Measurements from ENCODE around the gene METTL16. TPM values are rescaled to one million over a fixed set of nuclear protein-coding genes. Genes with fewer than 3 reads are reported as not detected.

The METTL16 gene
- total RNA-seq, 1 experiment from 2014 or later: 37.6 TPM

GRCh38 chr17:2392252-2393173, 119.2 kb downstream of the METTL16 start:
- no peaks in the 10 kb centered on the region for H3K27me3 ChIP-seq (ENCODE audit: insufficient read depth, low read length)
- peak overlapping the region; percentile 100 for H3K9ac ChIP-seq (ENCODE audit: low read length)
- ChIA-PET CTCF (interaction anchor here (1.4 to 2.8 kb wide), 3 partner anchors 10 to 23 kb away, joined by 4 to 21 read pairs (median 14); no protein-coding TSS in a partner anchor), RAD21 (ENCODE audit: low non-redundant PET in 1 of 2, low total read pairs in 2 of 2, uncharacterized antibody in 2 of 2, unreplicated experiment in 2 of 2) (interaction anchor here (0.9 to 1.4 kb wide), 4 partner anchors 9 to 56 kb away, joined by 3 to 4 read pairs (median 3); partner anchors contain the start of gene TSR1 (in 1 of the 2)), POLR2A (interaction anchor here (0.6 to 2.4 kb wide), 6 partner anchors 9 to 204 kb away, joined by 3 to 12 read pairs (median 6); no protein-coding TSS in a partner anchor)
- peaks cover 38 to 75% of the 10 kb centered on the region in 2 experiments for H3K4me1 ChIP-seq (ENCODE audit: control insufficient read depth in 1 of 2, insufficient read depth in 2 of 2, low read length in 2 of 2)
- peak overlapping the region; percentile 93 for H3K4me2 ChIP-seq (ENCODE audit: low read length)
- intact Hi-C loops (cut with micrococcal nuclease): loop anchor here (1.0 kb wide), 1 partner anchor 9 kb away; the partner anchor contains the start of gene MNT
- H3K9me3 ChIP-seq (ENCODE audit: control insufficient read depth in 1 of 2, insufficient read depth in 1 of 2, low read depth in 1 of 2, low read length in 2 of 2): no peaks in the 10 kb centered on the region
- H3K79me2 ChIP-seq (ENCODE audit: insufficient read depth, low read length): peaks cover 45% of the 10 kb centered on the region
- peak; percentile 77 for DNase-seq (ENCODE audit: low read depth, low spot score)
- H3K36me3 ChIP-seq (ENCODE audit: control insufficient read depth in 1 of 2, insufficient read depth in 2 of 2, low read length in 2 of 2): 0 out of 4 replicates have a peak, but pooled peaks cover 0 to 3% of the 10 kb centered on the region in 2 experiments
- ATAC-seq: peak; percentile 66
- BruUV-seq (replicated peaks): TSS peak; percentile 76
- H3K9me2 ChIP-seq (ENCODE audit: insufficient read depth): no peaks in the 10 kb centered on the region
- H3K4me3 ChIP-seq (replicated peaks in 1 of 2; ENCODE audit: low read depth in 1 of 2, low read length in 2 of 2): peak overlapping the region; percentile 63 to 69
- H3K27ac ChIP-seq (ENCODE audit: low read depth, low read length): peak overlapping the region; percentile 100
- TF ChIP-seq EZH2phosphoT487 (IDR thresholded peaks at IDR 0.05; ENCODE audit: borderline replicate concordance): no peak
- TF ChIP-seq YY1 (IDR thresholded peaks at IDR 0.05; ENCODE audit: extremely low read depth, insufficient replicate concordance, low read depth, low read length): peak; percentile 16
- TF ChIP-seq ZFX (IDR thresholded peaks at IDR 0.05): peak; percentile 75; the same call in 1 of the 2 replicates
- peak; percentile 56; the same call in 1 of the 2 replicates for TF ChIP-seq POLR2AphosphoS5 (IDR thresholded peaks at IDR 0.05; ENCODE audit: low read depth, low read length)
- peak; percentile 19 for TF ChIP-seq POLR2A (IDR thresholded peaks at IDR 0.05; ENCODE audit: borderline replicate concordance, extremely low read depth, insufficient read depth, insufficient read length)
- TF ChIP-seq TCF7L2 (IDR thresholded peaks at IDR 0.05; ENCODE audit: borderline replicate concordance, extremely low read depth, insufficient read depth, insufficient read length): no peak
- H4K20me1 ChIP-seq (ENCODE audit: insufficient read depth): no peaks in the 10 kb centered on the region
- no peak overlapping the region for H2AFZ ChIP-seq (ENCODE audit: low read depth, low read length, poor library complexity, severe bottlenecking)

Measured in HCT116 (cell line).